Measurements from ENCODE around the gene EFNB2. TPM values are rescaled to one million over a fixed set of nuclear protein-coding genes. Genes with fewer than 3 reads are reported as not detected.

Gene EFNB2
- total and polyA plus RNA-seq, 2 of the 8 experiments (the other 6 are each of a cell fraction or from before 2014, with no cell fraction given) = 8.2 to 12.0 TPM

- H3K23me2 ChIP-seq (ENCODE audit: low read depth, low read length) = no peaks in the 10 kb centered on the region
- no peak overlapping the region for H2BK20ac ChIP-seq (ENCODE audit: low read length)
- H3K4me3 ChIP-seq (ENCODE audit: extremely low read depth in 1 of 4, insufficient read depth in 2 of 4, low read depth in 3 of 4, low read length in 4 of 4) = no peak overlapping the region
- no peak overlapping the region for H3K56ac ChIP-seq (replicated peaks; ENCODE audit: insufficient read length, low read depth, low read length)
- H2BK120ac ChIP-seq (replicated peaks; ENCODE audit: low read depth, low read length) = no peak overlapping the region
- POLR2A ChIA-PET (ENCODE audit: partially characterized antibody) = no interaction called here
- no peaks in the 10 kb centered on the region for H3K9me3 ChIP-seq (ENCODE audit: insufficient read depth in 2 of 2, low read depth in 1 of 2, low read length in 1 of 2)
- no peak overlapping the region for H3K27ac ChIP-seq (ENCODE audit: low read depth, low read length)
- no peak overlapping the region; the same call in 1 of the 2 replicates for H2AFZ ChIP-seq (ENCODE audit: low read length)
- H3K4me1 ChIP-seq (replicated peaks in 1 of 4; ENCODE audit: control insufficient read depth in 3 of 4, insufficient read depth in 4 of 4, low read length in 3 of 4) = no peaks in the 10 kb centered on the region
- no peaks in the 10 kb centered on the region for H4K20me1 ChIP-seq (replicated peaks in 1 of 2; ENCODE audit: control insufficient read depth in 1 of 2, insufficient read depth in 2 of 2, low read length in 2 of 2)
- no peak overlapping the region for H4K5ac ChIP-seq (ENCODE audit: insufficient read length, low read depth, low read length)
- H3K4me2 ChIP-seq (ENCODE audit: insufficient read depth in 1 of 2, low read depth in 2 of 2, low read length in 2 of 2) = no peak overlapping the region
- H4K8ac ChIP-seq (ENCODE audit: extremely low read depth, insufficient read depth, low read length) = no peak overlapping the region
- no peaks in the 10 kb centered on the region for H3K36me3 ChIP-seq (ENCODE audit: control insufficient read depth in 2 of 4, insufficient read depth in 4 of 4, low read length in 3 of 4)
- TF ChIP-seq POLR2A (IDR thresholded peaks at IDR 0.05; ENCODE audit: control extremely low read depth in 1 of 2, low read depth in 2 of 2, low read length in 2 of 2) (no peak), SIRT6 (IDR thresholded peaks at IDR 0.05; ENCODE audit: low read length) (no peak), FOSL1 (IDR thresholded peaks at IDR 0.05; ENCODE audit: insufficient read depth, low read depth, low read length) (no peak)
- no peak overlapping the region for H2AK5ac ChIP-seq (ENCODE audit: low read depth, low read length)
- H3K27me3 ChIP-seq (replicated peaks in 1 of 4; ENCODE audit: control insufficient read depth in 3 of 4, extremely low read depth in 1 of 4, insufficient read depth in 3 of 4, low read length in 3 of 4) = no peaks in the 10 kb centered on the region
- H3K79me2 ChIP-seq (ENCODE audit: control insufficient read depth in 1 of 2, insufficient read depth in 2 of 2, low read length in 2 of 2) = no peaks in the 10 kb centered on the region
- no peak overlapping the region for H2BK15ac ChIP-seq (ENCODE audit: low read length)
- no peak overlapping the region for H2BK12ac ChIP-seq (ENCODE audit: low read depth, low read length)
- no peak for DNase-seq (ENCODE audit: low read depth in 1 of 2, low spot score in 2 of 2)
- H3K14ac ChIP-seq (ENCODE audit: insufficient read length) = no peak overlapping the region
- 88% methylated on average over 5 of the region's 5 CpGs; no CpG with 5 or more reads in 1 of the 2 experiments for WGBS, 2 experiments (ENCODE audit: extremely low coverage in 1 of 2, insufficient coverage in 1 of 2, insufficient read length in 1 of 2, insufficient replicate concordance in 2 of 2, low coverage in 1 of 2, low lambda C conversion rate in 2 of 2, missing lambda C conversion rate in 1 of 2)
- H3K79me1 ChIP-seq (ENCODE audit: low read depth, low read length) = no peaks in the 10 kb centered on the region
- no peak overlapping the region for H4K91ac ChIP-seq (replicated peaks; ENCODE audit: insufficient read length, low read length)
- no peak overlapping the region for H3K9ac ChIP-seq (replicated peaks in 1 of 4; ENCODE audit: extremely low read depth in 1 of 4, low read depth in 3 of 4, low read length in 3 of 4)
- no peak for FAIRE-seq
- no peak overlapping the region for H3K4ac ChIP-seq (replicated peaks; ENCODE audit: insufficient read length, low read depth, low read length)
- H3K18ac ChIP-seq (ENCODE audit: extremely low read depth, low read length) = no peak overlapping the region
- H2BK5ac ChIP-seq (ENCODE audit: low read depth, low read length) = no peak overlapping the region
- CTCF ChIA-PET (ENCODE audit: partially characterized antibody) = interaction anchor here (0.5 to 1.6 kb wide), 9 partner anchors 12 to 380 kb away, joined by 3 to 5 read pairs (median 4); no protein-coding TSS in a partner anchor
- no peak overlapping the region for H3K23ac ChIP-seq (ENCODE audit: insufficient read length)
These were observed 55.0 kb downstream of the EFNB2 start for GRCh38 chr13:106480351-106480910.

All from H1 (cell line).